ENCODE results near the gene TRIM44. TPM values are rescaled to one million over a fixed set of nuclear protein-coding genes. Genes with fewer than 3 reads are reported as not detected.
A peak's percentile ranks its signal among the peaks of the same experiment; 100 is the strongest.

The TRIM44 gene
- polyA plus RNA-seq, 1 donor, result 40.5 TPM

DNA sequence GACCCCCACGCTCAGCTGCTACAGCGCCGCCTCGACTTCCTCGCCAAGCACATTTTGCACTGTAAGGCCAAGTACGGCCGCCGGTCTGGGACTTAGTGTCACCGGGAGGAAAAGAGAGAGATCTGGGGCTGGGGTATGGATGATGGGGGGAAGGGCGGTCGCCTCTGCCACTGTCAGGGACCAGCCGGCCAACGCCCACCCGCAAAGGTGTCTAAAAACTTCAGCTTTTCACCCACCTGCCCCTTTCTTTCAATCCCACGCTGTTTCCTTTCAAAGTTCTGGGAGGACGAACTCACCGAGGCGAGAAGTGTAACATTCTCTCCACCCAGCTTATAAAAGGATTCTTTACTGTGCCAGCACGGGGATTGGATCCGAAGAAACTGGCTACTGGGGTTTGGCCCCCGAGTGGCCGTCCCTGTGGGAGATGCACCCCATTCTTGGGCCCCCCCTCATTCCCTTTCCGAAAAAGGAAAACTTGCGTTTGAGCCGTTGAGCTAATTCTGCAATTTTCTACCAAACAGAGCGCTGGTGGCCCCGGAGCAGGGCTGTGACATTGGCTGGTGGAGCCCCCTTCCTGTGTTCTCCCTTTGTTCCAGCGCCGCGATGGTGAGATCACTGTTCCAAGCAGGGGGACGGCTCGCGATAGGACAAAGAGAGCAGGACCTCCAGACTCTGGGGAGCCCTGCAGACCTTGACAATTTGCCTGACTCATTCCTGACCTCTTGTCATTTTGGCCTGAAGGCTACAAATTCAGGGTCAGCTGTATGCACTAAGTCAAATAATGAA is 42.5 kb upstream of the TRIM44 start:
- Histone ChIP-seq H3K36me3 (ENCODE audit: control insufficient read depth, insufficient read depth, low read length) (no peaks in the 10 kb centered on the region), H3K4me1 (ENCODE audit: control insufficient read depth, insufficient read depth, low read length) (peaks cover 18% of the 10 kb centered on the region), H3K27me3 (ENCODE audit: control insufficient read depth, insufficient read depth, low read length) (peaks cover 50% of the 10 kb centered on the region), H3K4me3 (ENCODE audit: low read length) (peak overlapping the region; percentile 42), H3K9me3 (ENCODE audit: control insufficient read depth, low read depth, low read length) (peaks cover 4% of the 10 kb centered on the region), H3K27ac (ENCODE audit: low read length) (no peak overlapping the region)
- 0% methylated on average over 3 of the region's 33 CpGs for WGBS (ENCODE audit: insufficient coverage, low lambda C conversion rate)
- DNase-seq, result peak in 1 of 2 donors; percentile 27

- H3K36me3 ChIP-seq (ENCODE audit: control insufficient read depth, insufficient read depth, low read length), result no peaks in the 10 kb centered on the region
- 29% methylated on average over 1 of the region's 2 CpGs for WGBS (ENCODE audit: insufficient coverage, low lambda C conversion rate)
- no peak overlapping the region for H3K27ac ChIP-seq (ENCODE audit: low read length)
- H3K4me3 ChIP-seq (ENCODE audit: low read length), result no peak overlapping the region
- no peak for DNase-seq
- H3K4me1 ChIP-seq (ENCODE audit: control insufficient read depth, insufficient read depth, low read length), result peaks cover 18% of the 10 kb centered on the region
- H3K9me3 ChIP-seq (ENCODE audit: control insufficient read depth, low read depth, low read length), result peaks cover 4% of the 10 kb centered on the region
- peaks cover 52% of the 10 kb centered on the region for H3K27me3 ChIP-seq (ENCODE audit: control insufficient read depth, insufficient read depth, low read length)
Observed at GRCh38 chr11:35620795-35621194, 41.8 kb upstream of the TRIM44 start.

- Histone ChIP-seq H3K4me3 (ENCODE audit: low read length) (no peak overlapping the region), H3K9me3 (ENCODE audit: control insufficient read depth, low read depth, low read length) (peaks cover 4% of the 10 kb centered on the region), H3K4me1 (ENCODE audit: control insufficient read depth, insufficient read depth, low read length) (peaks cover 18% of the 10 kb centered on the region), H3K27ac (ENCODE audit: low read length) (no peak overlapping the region), H3K36me3 (ENCODE audit: control insufficient read depth, insufficient read depth, low read length) (no peaks in the 10 kb centered on the region), H3K27me3 (ENCODE audit: control insufficient read depth, insufficient read depth, low read length) (peaks cover 60% of the 10 kb centered on the region)
- peak in 1 of 2 donors; percentile 27 for DNase-seq
- 20% methylated on average over 1 of the region's 2 CpGs for WGBS (ENCODE audit: insufficient coverage, low lambda C conversion rate)
Observed at GRCh38 chr11:35621620-35622019, 41.0 kb upstream of the TRIM44 start.

DNA sequence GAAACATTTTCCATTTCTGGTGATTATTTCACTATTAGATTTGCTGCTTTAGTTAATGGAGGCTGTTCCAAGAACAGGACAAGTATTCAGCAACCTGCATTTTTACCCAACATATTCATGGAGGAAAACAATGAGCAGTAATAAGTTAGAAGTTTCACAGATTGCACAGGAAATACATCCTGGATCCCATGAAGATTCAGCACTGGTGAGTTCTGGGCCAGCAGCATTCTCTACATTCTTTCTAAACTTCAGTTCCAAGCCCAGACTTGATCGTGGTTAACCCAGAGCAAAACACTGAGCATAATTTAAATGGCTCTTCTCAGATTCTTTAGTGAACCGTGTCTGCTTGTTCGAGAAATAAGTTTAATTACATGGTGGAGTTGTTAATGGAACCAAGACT is 40.5 kb upstream of the TRIM44 start:
- no peak for DNase-seq
- Histone ChIP-seq H3K27ac (ENCODE audit: low read length) (no peak overlapping the region), H3K36me3 (ENCODE audit: control insufficient read depth, insufficient read depth, low read length) (no peaks in the 10 kb centered on the region), H3K9me3 (ENCODE audit: control insufficient read depth, low read depth, low read length) (peaks cover 4% of the 10 kb centered on the region), H3K4me3 (ENCODE audit: low read length) (no peak overlapping the region), H3K4me1 (ENCODE audit: control insufficient read depth, insufficient read depth, low read length) (peaks cover 18% of the 10 kb centered on the region), H3K27me3 (ENCODE audit: control insufficient read depth, insufficient read depth, low read length) (peaks cover 61% of the 10 kb centered on the region)
- 80% methylated on average over 1 of the region's 3 CpGs for WGBS (ENCODE audit: insufficient coverage, low lambda C conversion rate)

DNA sequence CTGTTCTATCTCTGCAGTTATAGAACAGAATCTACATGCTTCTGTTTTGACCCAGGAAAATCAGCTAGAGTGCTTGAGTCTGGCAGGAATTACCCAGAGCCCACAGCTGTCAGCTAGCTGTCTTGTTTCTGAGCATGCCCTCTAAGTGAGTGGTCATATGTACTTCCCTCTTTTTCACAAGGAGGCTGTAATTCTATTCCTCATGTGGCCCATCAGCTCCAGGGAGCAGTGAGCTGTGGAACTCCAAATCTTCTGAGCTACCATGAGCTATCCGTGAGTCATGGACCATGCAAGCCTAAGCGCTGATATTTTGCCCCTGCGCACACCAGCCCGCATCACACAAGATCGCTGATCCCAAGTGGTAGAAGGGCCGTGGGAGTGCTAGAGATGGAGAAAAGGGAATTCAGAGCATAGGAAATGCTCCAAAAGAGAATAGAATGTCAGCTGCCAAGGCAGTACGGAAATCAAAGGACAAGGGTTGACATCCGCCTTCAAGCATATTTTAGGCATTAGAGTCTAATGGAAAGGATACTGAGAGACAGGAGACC is 38.9 kb upstream of the TRIM44 start:
- WGBS (ENCODE audit: insufficient coverage, low lambda C conversion rate), result 90% methylated on average over 2 of the region's 8 CpGs
- no peak for DNase-seq
- peaks cover 53% of the 10 kb centered on the region for H3K27me3 ChIP-seq (ENCODE audit: control insufficient read depth, insufficient read depth, low read length)

DNA sequence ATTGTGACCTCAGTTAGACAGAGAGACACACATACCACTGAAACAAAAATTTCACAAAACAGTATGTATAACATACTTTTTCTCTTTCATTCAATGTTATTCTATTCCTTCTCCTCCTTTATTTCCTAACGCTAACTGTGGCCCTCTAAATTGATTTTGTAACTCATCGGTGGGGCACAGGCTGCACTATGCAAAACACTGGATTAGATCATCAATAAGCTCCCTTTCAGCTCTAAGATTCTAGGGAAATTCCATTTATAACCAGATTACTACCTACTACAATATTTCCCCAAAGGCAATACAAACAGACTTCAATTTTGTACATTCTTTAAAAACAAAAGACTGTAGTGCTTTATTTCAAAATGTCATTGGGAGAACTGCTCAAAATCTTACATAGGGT is 38.3 kb upstream of the TRIM44 start:
- no peaks in the 10 kb centered on the region for H3K36me3 ChIP-seq (ENCODE audit: control insufficient read depth, insufficient read depth, low read length)
- peaks cover 16% of the 10 kb centered on the region for H3K4me1 ChIP-seq (ENCODE audit: control insufficient read depth, insufficient read depth, low read length)
- H3K9me3 ChIP-seq (ENCODE audit: control insufficient read depth, low read depth, low read length), result peaks cover 2% of the 10 kb centered on the region
- H3K4me3 ChIP-seq (ENCODE audit: low read length), result no peak overlapping the region
- no peak overlapping the region for H3K27ac ChIP-seq (ENCODE audit: low read length)
- peaks cover 51% of the 10 kb centered on the region for H3K27me3 ChIP-seq (ENCODE audit: control insufficient read depth, insufficient read depth, low read length)
- no peak for DNase-seq
- 67% methylated on average over 1 of the region's 2 CpGs for WGBS (ENCODE audit: insufficient coverage, low lambda C conversion rate)

More for the DNA sequence above, 38.9 kb upstream of the TRIM44 start:
- H3K36me3 ChIP-seq (ENCODE audit: control insufficient read depth, insufficient read depth, low read length), result no peaks in the 10 kb centered on the region
- H3K4me1 ChIP-seq (ENCODE audit: control insufficient read depth, insufficient read depth, low read length), result peaks cover 14% of the 10 kb centered on the region
- H3K4me3 ChIP-seq (ENCODE audit: low read length), result no peak overlapping the region
- no peak overlapping the region for H3K27ac ChIP-seq (ENCODE audit: low read length)
- peaks cover 4% of the 10 kb centered on the region for H3K9me3 ChIP-seq (ENCODE audit: control insufficient read depth, low read depth, low read length)

- Histone ChIP-seq H3K27ac (ENCODE audit: low read length) (no peak overlapping the region), H3K27me3 (ENCODE audit: control insufficient read depth, insufficient read depth, low read length) (peaks cover 46% of the 10 kb centered on the region), H3K4me3 (ENCODE audit: low read length) (no peak overlapping the region), H3K36me3 (ENCODE audit: control insufficient read depth, insufficient read depth, low read length) (no peaks in the 10 kb centered on the region), H3K9me3 (ENCODE audit: control insufficient read depth, low read depth, low read length) (no peaks in the 10 kb centered on the region), H3K4me1 (ENCODE audit: control insufficient read depth, insufficient read depth, low read length) (peaks cover 17% of the 10 kb centered on the region)
- no peak for DNase-seq
Observed at GRCh38 chr11:35624781-35625180, 37.8 kb upstream of the TRIM44 start.

DNA sequence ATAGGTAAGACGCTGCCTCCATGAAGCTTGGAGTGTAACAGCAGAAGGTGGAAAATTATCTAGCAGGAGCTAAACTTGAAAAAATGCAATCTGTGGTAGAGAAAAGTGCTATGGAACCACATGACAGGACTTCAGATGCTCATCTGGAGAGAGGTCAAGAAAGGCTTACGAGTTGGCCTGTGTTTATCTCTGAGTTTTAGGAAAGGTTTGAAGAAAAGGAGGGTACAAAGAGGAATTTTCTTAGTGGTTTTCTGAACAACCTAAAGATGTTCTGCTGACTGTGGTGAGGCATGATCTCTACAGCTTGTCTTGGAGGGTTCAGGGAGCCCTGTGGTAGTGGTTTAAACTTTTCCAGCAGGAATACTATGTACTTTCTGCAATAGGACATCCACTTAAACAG is 36.1 kb upstream of the TRIM44 start:
- Histone ChIP-seq H3K27ac (ENCODE audit: low read length) (no peak overlapping the region), H3K27me3 (ENCODE audit: control insufficient read depth, insufficient read depth, low read length) (peaks cover 30% of the 10 kb centered on the region), H3K36me3 (ENCODE audit: control insufficient read depth, insufficient read depth, low read length) (no peaks in the 10 kb centered on the region), H3K4me1 (ENCODE audit: control insufficient read depth, insufficient read depth, low read length) (peaks cover 10% of the 10 kb centered on the region), H3K4me3 (ENCODE audit: low read length) (no peak overlapping the region), H3K9me3 (ENCODE audit: control insufficient read depth, low read depth, low read length) (no peaks in the 10 kb centered on the region)
- no CpG with 5 or more reads among the region's 2 CpGs for WGBS (ENCODE audit: insufficient coverage, low lambda C conversion rate)
- DNase-seq, result no peak

GRCh38 chr11:35629511-35629910 is 33.1 kb upstream of the TRIM44 start:
- no peaks in the 10 kb centered on the region for H3K9me3 ChIP-seq (ENCODE audit: control insufficient read depth, low read depth, low read length)
- H3K27me3 ChIP-seq (ENCODE audit: control insufficient read depth, insufficient read depth, low read length), result peaks cover 18% of the 10 kb centered on the region
- DNase-seq, result peak; percentile 31 to 40
- H3K27ac ChIP-seq (ENCODE audit: low read length), result peak overlapping the region; percentile 16
- WGBS (ENCODE audit: insufficient coverage, low lambda C conversion rate), result 100% methylated on average over 1 of the region's 4 CpGs
- no peaks in the 10 kb centered on the region for H3K36me3 ChIP-seq (ENCODE audit: control insufficient read depth, insufficient read depth, low read length)
- H3K4me3 ChIP-seq (ENCODE audit: low read length), result no peak overlapping the region
- peaks cover 3% of the 10 kb centered on the region for H3K4me1 ChIP-seq (ENCODE audit: control insufficient read depth, insufficient read depth, low read length)

- 80% methylated on average over 1 of the region's 6 CpGs for WGBS (ENCODE audit: insufficient coverage, low lambda C conversion rate)
- no peak overlapping the region for H3K4me3 ChIP-seq (ENCODE audit: low read length)
- peak; percentile 51 to 67 for DNase-seq
- peaks cover 18% of the 10 kb centered on the region for H3K27me3 ChIP-seq (ENCODE audit: control insufficient read depth, insufficient read depth, low read length)
- H3K9me3 ChIP-seq (ENCODE audit: control insufficient read depth, low read depth, low read length), result no peaks in the 10 kb centered on the region
- H3K36me3 ChIP-seq (ENCODE audit: control insufficient read depth, insufficient read depth, low read length), result no peaks in the 10 kb centered on the region
- peaks cover 3% of the 10 kb centered on the region for H3K4me1 ChIP-seq (ENCODE audit: control insufficient read depth, insufficient read depth, low read length)
- peak overlapping the region; percentile 16 for H3K27ac ChIP-seq (ENCODE audit: low read length)
Observed at GRCh38 chr11:35629914-35630313, 32.7 kb upstream of the TRIM44 start.

- Histone ChIP-seq H3K4me3 (ENCODE audit: low read length) (no peak overlapping the region), H3K4me1 (ENCODE audit: control insufficient read depth, insufficient read depth, low read length) (peaks cover 3% of the 10 kb centered on the region), H3K27ac (ENCODE audit: low read length) (no peak overlapping the region), H3K9me3 (ENCODE audit: control insufficient read depth, low read depth, low read length) (no peaks in the 10 kb centered on the region), H3K36me3 (ENCODE audit: control insufficient read depth, insufficient read depth, low read length) (no peaks in the 10 kb centered on the region), H3K27me3 (ENCODE audit: control insufficient read depth, insufficient read depth, low read length) (peaks cover 4% of the 10 kb centered on the region)
- DNase-seq, result no peak
- WGBS (ENCODE audit: insufficient coverage, low lambda C conversion rate), result no CpG with 5 or more reads among the region's 3 CpGs
Observed at GRCh38 chr11:35631891-35632290, 30.7 kb upstream of the TRIM44 start.

Data from large intestine (tissue), 3 donors.